Transverse colon (tissue), 4 donors: ENCODE measurements around the gene RNF183.
A peak's percentile ranks its signal among the peaks of the same experiment; 100 is the strongest.

ENCODE experiments used
- EP300 ChIP-seq: sonication (generic); formaldehyde crosslinking; IDR thresholded peaks from one replicate; pipeline ENCODE4 v1.6.1; 2017; ENCODE audit warnings: antibody characterized with exemption, low read depth
- POLR2A ChIP-seq: fragments of 450-650 bp; IDR thresholded peaks from one replicate; pipeline ENCODE4 v1.6.1; 2016; ENCODE audit warnings: antibody characterized with exemption, mild to moderate bottlenecking, moderate library complexity
- POLR2AphosphoS5 ChIP-seq, 3 donors: sonication (generic); formaldehyde crosslinking; IDR thresholded peaks; one replicate each; pipeline ENCODE4 v1.6.1; 2016; ENCODE audit warnings: antibody characterized with exemption in 3 of 3
- TF ChIP-seq, protein P1 (sequence below), 5 experiments: fragments of 200-600 bp in 3 of 5; fragments of 450-650 bp in 2 of 5; sonication (generic) in 3 of 5; IDR thresholded peaks; 1 replicate in 2 of 5; 2 replicates in 3 of 5; pipeline ENCODE4 v1.5.1; 2016 to 2017; ENCODE audit warnings: antibody characterized with exemption in 5 of 5, inconsistent platforms in 3 of 5, mild to moderate bottlenecking in 2 of 5, moderate library complexity in 1 of 5

DNA sequence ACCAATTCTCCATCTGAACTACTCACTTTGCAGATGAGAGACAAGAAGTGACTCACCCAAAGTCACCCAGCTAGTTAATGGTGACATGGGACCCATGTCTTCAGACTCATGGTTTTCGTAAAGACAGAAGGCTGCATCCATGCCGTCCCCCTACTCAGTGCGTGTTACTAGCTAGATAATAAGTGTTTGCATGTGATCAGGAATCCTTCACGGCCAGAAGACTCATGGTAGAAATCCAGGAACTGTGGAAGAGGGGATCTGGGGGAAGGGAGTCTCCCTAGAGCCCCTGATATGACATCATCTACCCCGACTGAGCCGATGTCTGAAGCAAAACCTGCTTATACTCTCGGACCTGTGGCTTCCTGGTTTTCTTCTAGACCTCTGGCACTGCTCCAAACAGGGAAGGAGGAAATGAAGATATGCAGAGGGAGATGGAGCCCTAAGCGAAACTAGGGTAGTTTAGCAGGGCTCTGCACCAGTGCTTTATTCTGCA is 3.3 kb downstream of the RNF183 start:
- TF ChIP-seq POLR2AphosphoS5 (IDR thresholded peaks at IDR 0.05) (peak in 1 of 3 donors; percentile 8), POLR2A (no peak), EP300 (no peak)
- TF ChIP-seq, protein P1, sequence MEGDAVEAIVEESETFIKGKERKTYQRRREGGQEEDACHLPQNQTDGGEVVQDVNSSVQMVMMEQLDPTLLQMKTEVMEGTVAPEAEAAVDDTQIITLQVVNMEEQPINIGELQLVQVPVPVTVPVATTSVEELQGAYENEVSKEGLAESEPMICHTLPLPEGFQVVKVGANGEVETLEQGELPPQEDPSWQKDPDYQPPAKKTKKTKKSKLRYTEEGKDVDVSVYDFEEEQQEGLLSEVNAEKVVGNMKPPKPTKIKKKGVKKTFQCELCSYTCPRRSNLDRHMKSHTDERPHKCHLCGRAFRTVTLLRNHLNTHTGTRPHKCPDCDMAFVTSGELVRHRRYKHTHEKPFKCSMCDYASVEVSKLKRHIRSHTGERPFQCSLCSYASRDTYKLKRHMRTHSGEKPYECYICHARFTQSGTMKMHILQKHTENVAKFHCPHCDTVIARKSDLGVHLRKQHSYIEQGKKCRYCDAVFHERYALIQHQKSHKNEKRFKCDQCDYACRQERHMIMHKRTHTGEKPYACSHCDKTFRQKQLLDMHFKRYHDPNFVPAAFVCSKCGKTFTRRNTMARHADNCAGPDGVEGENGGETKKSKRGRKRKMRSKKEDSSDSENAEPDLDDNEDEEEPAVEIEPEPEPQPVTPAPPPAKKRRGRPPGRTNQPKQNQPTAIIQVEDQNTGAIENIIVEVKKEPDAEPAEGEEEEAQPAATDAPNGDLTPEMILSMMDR (IDR thresholded peaks at IDR 0.05), result no peak
